IPS DF 6.9 (cell line): ENCODE data around the gene ANKEF1.

ENCODE experiments used
- DNase-seq: peaks from one replicate; pipeline ENCODE4 v3.0.0-alpha.2; 2013; ENCODE audit warnings: low read depth, low spot score
- H3K27ac ChIP-seq: one replicate; pipeline ENCODE4 v1.5.1; 2013; ENCODE audit warnings: low read length, control low read depth
- H3K27me3 ChIP-seq: 2 replicates; pipeline ENCODE4 v1.6.1; 2013; ENCODE audit warnings: mild to moderate bottlenecking, low read length; ENCODE audit not compliant: control insufficient read depth, insufficient read depth
- H3K36me3 ChIP-seq: 2 replicates; pipeline ENCODE4 v1.6.1; 2013; ENCODE audit warnings: low read length; ENCODE audit not compliant: control insufficient read depth, insufficient read depth
- H3K4me1 ChIP-seq: 2 replicates; pipeline ENCODE4 v1.6.1; 2013; ENCODE audit warnings: low read length; ENCODE audit not compliant: control insufficient read depth, insufficient read depth
- H3K4me3 ChIP-seq: 2 replicates; pipeline ENCODE4 v1.5.1; 2013; ENCODE audit warnings: mild to moderate bottlenecking, low read length
- H3K9me3 ChIP-seq: 2 replicates; pipeline ENCODE4 v1.6.1; 2013; ENCODE audit warnings: low read length, inconsistent platforms; ENCODE audit not compliant: control insufficient read depth, insufficient read depth
- WGBS: extraction: QIAGEN DNeasy Blood & Tissue Kit; methylation state at CpG from one replicate; pipeline ENCODE4 v1.1.7; 2013; ENCODE audit warnings: mixed read lengths, missing lambda C conversion rate; ENCODE audit not compliant: insufficient read length, insufficient coverage; 5-methylcytosine and 5-hydroxymethylcytosine counted together

ANKEF1 gene

GRCh38 chr20:10063482-10063881 lies 28.7 kb downstream of the ANKEF1 start:
- no peaks in the 10 kb centered on the region for H3K27me3 ChIP-seq
- DNase-seq, result no peak
- WGBS, result no CpG with 5 or more reads among the region's 2 CpGs
- no peaks in the 10 kb centered on the region for H3K4me1 ChIP-seq
- no peaks in the 10 kb centered on the region for H3K36me3 ChIP-seq
- H3K27ac ChIP-seq, result no peak overlapping the region
- no peaks in the 10 kb centered on the region for H3K9me3 ChIP-seq
- H3K4me3 ChIP-seq, result no peak overlapping the region

GRCh38 chr20:10064611-10065010 lies 29.8 kb downstream of the ANKEF1 start:
- no peaks in the 10 kb centered on the region for H3K36me3 ChIP-seq
- H3K4me3 ChIP-seq, result no peak overlapping the region
- no peaks in the 10 kb centered on the region for H3K27me3 ChIP-seq
- no peaks in the 10 kb centered on the region for H3K4me1 ChIP-seq
- H3K27ac ChIP-seq, result no peak overlapping the region
- no peaks in the 10 kb centered on the region for H3K9me3 ChIP-seq
- no peak for DNase-seq
- no CpG with 5 or more reads among the region's 1 CpG for WGBS

DNA sequence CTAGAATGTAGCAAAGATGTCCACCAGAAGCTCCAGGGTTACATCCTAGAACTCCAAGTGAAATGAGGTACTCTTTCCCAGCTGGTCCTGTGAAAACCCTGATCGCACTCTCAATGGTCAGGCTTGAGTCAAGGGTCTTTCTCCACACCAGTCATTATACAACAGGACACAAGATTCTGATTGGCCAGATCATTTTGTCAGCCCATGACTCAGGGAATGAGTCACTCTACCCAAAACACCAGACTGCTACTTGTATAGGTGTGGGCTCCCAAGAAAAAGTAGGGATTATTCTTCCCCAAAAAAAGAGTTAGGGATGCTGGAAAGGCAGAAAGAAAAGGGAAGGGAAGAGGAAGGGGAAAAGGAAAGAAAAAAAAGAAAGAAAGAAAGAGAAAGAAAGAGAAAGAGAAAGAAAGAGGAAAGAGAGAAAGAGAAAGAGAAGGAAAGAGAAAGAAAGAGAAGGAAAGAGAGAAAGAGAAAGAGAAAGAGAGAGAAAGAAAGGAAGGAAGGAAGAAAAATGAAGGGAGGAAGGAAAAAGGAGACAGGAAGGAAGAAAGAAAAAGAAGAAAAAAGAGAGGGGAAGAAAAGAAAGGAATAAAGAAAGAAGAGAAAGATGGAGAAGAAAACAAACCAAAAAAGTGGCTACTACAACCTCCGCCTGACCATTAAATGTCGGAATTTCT lies 30.5 kb downstream of the ANKEF1 start:
- H3K27ac ChIP-seq, result no peak overlapping the region
- no peaks in the 10 kb centered on the region for H3K36me3 ChIP-seq
- no peak for DNase-seq
- H3K27me3 ChIP-seq, result no peaks in the 10 kb centered on the region
- no CpG with 5 or more reads among the region's 3 CpGs for WGBS
- no peaks in the 10 kb centered on the region for H3K9me3 ChIP-seq
- H3K4me1 ChIP-seq, result no peaks in the 10 kb centered on the region
- H3K4me3 ChIP-seq, result no peak overlapping the region

DNA sequence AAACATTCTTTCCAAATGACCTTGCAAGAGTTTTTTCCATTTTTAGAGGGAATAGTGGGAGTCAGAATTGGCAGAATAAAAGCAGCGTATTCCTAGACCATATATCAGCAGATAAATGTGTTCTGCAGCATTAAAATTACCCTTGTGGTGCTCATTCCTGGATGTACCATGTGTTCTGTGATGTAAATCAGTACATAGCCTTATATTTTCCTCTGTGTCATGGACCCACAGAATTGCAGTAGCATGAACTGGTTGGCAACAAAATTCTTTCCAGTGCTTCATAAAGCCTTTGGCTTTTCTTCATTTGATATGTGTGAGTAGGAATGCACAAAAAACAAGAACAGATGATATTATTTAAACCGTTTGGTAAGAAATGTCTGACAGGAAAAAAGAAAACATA lies 32.5 kb downstream of the ANKEF1 start:
- Histone ChIP-seq H3K27me3 (no peaks in the 10 kb centered on the region), H3K9me3 (no peaks in the 10 kb centered on the region), H3K27ac (no peak overlapping the region), H3K4me1 (no peaks in the 10 kb centered on the region), H3K4me3 (no peak overlapping the region), H3K36me3 (no peaks in the 10 kb centered on the region)
- no peak for DNase-seq
- WGBS, result no CpG with 5 or more reads among the region's 2 CpGs

DNA sequence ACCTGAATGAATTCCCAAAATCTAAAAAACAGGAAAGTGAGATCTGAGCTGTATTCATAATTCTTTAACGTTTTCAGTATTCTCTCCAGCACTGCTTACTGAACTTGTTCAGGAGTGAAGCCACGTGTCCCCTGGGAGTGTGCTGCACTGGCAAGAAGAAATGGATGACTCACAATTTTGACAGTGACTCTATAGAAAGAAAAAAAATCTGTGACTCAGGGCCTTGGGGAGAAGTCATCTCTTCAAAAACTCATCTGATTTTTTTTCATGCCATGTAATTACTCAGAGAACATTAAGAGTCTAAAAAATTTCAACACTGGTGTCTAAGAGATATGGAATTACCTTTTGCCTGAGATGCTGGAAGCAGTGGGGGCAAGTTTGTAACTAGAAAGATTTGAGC lies 39.7 kb downstream of the ANKEF1 start:
- Histone ChIP-seq H3K4me3 (no peak overlapping the region), H3K27me3 (no peaks in the 10 kb centered on the region), H3K4me1 (no peaks in the 10 kb centered on the region), H3K9me3 (no peaks in the 10 kb centered on the region), H3K27ac (no peak overlapping the region), H3K36me3 (no peaks in the 10 kb centered on the region)
- no CpG with 5 or more reads among the region's 2 CpGs for WGBS
- DNase-seq, result no peak

GRCh38 chr20:10075606-10076005 lies 40.8 kb downstream of the ANKEF1 start:
- no CpG with 5 or more reads among the region's 2 CpGs for WGBS
- no peaks in the 10 kb centered on the region for H3K9me3 ChIP-seq
- no peak for DNase-seq

GRCh38 chr20:10076126-10077080 lies 41.6 kb downstream of the ANKEF1 start:
- DNase-seq, result no peak
- no peaks in the 10 kb centered on the region for H3K27me3 ChIP-seq
- no peaks in the 10 kb centered on the region for H3K36me3 ChIP-seq
- H3K4me3 ChIP-seq, result no peak overlapping the region
- no peak overlapping the region for H3K27ac ChIP-seq
- H3K4me1 ChIP-seq, result no peaks in the 10 kb centered on the region
- no CpG with 5 or more reads among the region's 5 CpGs for WGBS
- H3K9me3 ChIP-seq, result no peaks in the 10 kb centered on the region

More at GRCh38 chr20:10075606-10076005, 40.8 kb downstream of the ANKEF1 start:
- Histone ChIP-seq H3K27me3 (no peaks in the 10 kb centered on the region), H3K27ac (no peak overlapping the region), H3K36me3 (no peaks in the 10 kb centered on the region), H3K4me1 (no peaks in the 10 kb centered on the region), H3K4me3 (no peak overlapping the region)

- no CpG with 5 or more reads among the region's 4 CpGs for WGBS
- Histone ChIP-seq H3K27ac (no peak overlapping the region), H3K4me3 (no peak overlapping the region), H3K36me3 (no peaks in the 10 kb centered on the region), H3K4me1 (no peaks in the 10 kb centered on the region), H3K9me3 (no peaks in the 10 kb centered on the region), H3K27me3 (no peaks in the 10 kb centered on the region)
- DNase-seq, result peak; percentile 47
Measured at GRCh38 chr20:10077081-10077471, 42.3 kb downstream of the ANKEF1 start.

- Histone ChIP-seq H3K9me3 (no peaks in the 10 kb centered on the region), H3K36me3 (no peaks in the 10 kb centered on the region), H3K27ac (no peak overlapping the region), H3K4me1 (no peaks in the 10 kb centered on the region), H3K4me3 (no peak overlapping the region), H3K27me3 (no peaks in the 10 kb centered on the region)
- DNase-seq, result no peak
- no CpG with 5 or more reads among the region's 2 CpGs for WGBS
Measured at GRCh38 chr20:10077886-10078285, 43.1 kb downstream of the ANKEF1 start.

- Histone ChIP-seq H3K9me3 (no peaks in the 10 kb centered on the region), H3K36me3 (no peaks in the 10 kb centered on the region), H3K27me3 (no peaks in the 10 kb centered on the region), H3K4me1 (no peaks in the 10 kb centered on the region), H3K27ac (no peak overlapping the region), H3K4me3 (no peak overlapping the region)
- DNase-seq, result no peak
- no CpG with 5 or more reads among the region's 3 CpGs for whole genome bisulfite sequencing
Measured at GRCh38 chr20:10078403-10078802, 43.6 kb downstream of the ANKEF1 start.
